Endodermal cell (in vitro differentiated cells): Measurements from ENCODE around the gene SLC6A11. TPM values are rescaled to one million over a fixed set of nuclear protein-coding genes. Genes with fewer than 3 reads are reported as not detected.

Source experiments
- DNase-seq: peaks from one replicate; pipeline ENCODE4 v3.0.0-alpha.2; 2017
- H3K27ac ChIP-seq: 2 replicates; pipeline ENCODE4 v1.5.1; 2013; ENCODE audit warnings: mild to moderate bottlenecking, low read depth, low read length, moderate library complexity
- H3K27me3 ChIP-seq: 2 replicates; pipeline ENCODE4 v1.6.1; 2013; ENCODE audit warnings: mild to moderate bottlenecking, low read length, moderate library complexity; ENCODE audit not compliant: insufficient read depth, control insufficient read depth, poor library complexity, severe bottlenecking
- H3K36me3 ChIP-seq: 2 replicates; pipeline ENCODE4 v1.7.0; 2013; ENCODE audit warnings: mild to moderate bottlenecking, low read length, moderate library complexity; ENCODE audit not compliant: control insufficient read depth, insufficient read depth
- H3K4me1 ChIP-seq: one replicate; pipeline ENCODE4 v1.7.0; 2013; ENCODE audit warnings: low read length; ENCODE audit not compliant: control insufficient read depth, insufficient read depth
- H3K4me3 ChIP-seq: 2 replicates; pipeline ENCODE4 v1.5.1; 2013; ENCODE audit warnings: mild to moderate bottlenecking, low read length, moderate library complexity
- H3K9ac ChIP-seq: 2 replicates; pipeline ENCODE4 v1.6.1; 2013; ENCODE audit warnings: mild to moderate bottlenecking, low read length, moderate library complexity; ENCODE audit not compliant: poor library complexity, severe bottlenecking; ENCODE audit errors: extremely low read depth
- H3K9me3 ChIP-seq: 2 replicates; pipeline ENCODE4 v1.6.1; 2013; ENCODE audit warnings: mild to moderate bottlenecking, low read length, moderate library complexity; ENCODE audit not compliant: control insufficient read depth
- H3K27ac Mint-ChIP-seq: 2 replicates; pipeline ENCODE4 v1.8.0; 2020; ENCODE audit warnings: mixed read lengths
- H3K27me3 Mint-ChIP-seq: 2 replicates; pipeline ENCODE4 v1.8.0; 2021; ENCODE audit warnings: mild to moderate bottlenecking, mixed read lengths; ENCODE audit not compliant: insufficient read depth
- H3K36me3 Mint-ChIP-seq: 2 replicates; pipeline ENCODE4 v1.8.0; 2020; ENCODE audit warnings: low read depth, mixed read lengths
- H3K4me1 Mint-ChIP-seq: 2 replicates; pipeline ENCODE4 v1.8.0; 2020; ENCODE audit warnings: mixed read lengths
- H3K4me3 Mint-ChIP-seq: 2 replicates; pipeline ENCODE4 v1.8.0; 2020; ENCODE audit warnings: mild to moderate bottlenecking, moderate library complexity, mixed read lengths
- H3K9me3 Mint-ChIP-seq: 2 replicates; pipeline ENCODE4 v1.8.0; 2020; ENCODE audit warnings: mild to moderate bottlenecking, mixed read lengths
- WGBS, 2 experiments: methylation state at CpG; one replicate each; pipeline versions ENCODE4 v1.1.5 to v1.1.7; 2013; ENCODE audit warnings: missing lambda C conversion rate in 2 of 2, mixed read lengths in 1 of 2; ENCODE audit not compliant: insufficient coverage in 1 of 2, insufficient read length in 1 of 2; 5-methylcytosine and 5-hydroxymethylcytosine counted together
- total RNA-seq, 2 donors: library from RNA; stranded (reverse); fragmentation: NEBNext Ultra II Directional in 1 of 2; extraction: Animal tissue kit (Norgen Biotek cat#: 25700) in 1 of 2; gene quantifications; 2 replicates in 1 of 2; 3 replicates in 1 of 2; pipeline ENCODE4 v1.2.1, GENCODE V29; 2021
- TF ChIP-seq, protein P1 (sequence below): fragments of 200-600 bp; sonication (generic); conservative IDR thresholded peaks from 2 replicates; pipeline ENCODE4 v1.5.0; 2021; ENCODE audit warnings: antibody characterized with exemption, mild to moderate bottlenecking

SLC6A11 gene
- total RNA-seq, 2 donors from 2014 or later = 0.27 to 0.73 TPM

DNA sequence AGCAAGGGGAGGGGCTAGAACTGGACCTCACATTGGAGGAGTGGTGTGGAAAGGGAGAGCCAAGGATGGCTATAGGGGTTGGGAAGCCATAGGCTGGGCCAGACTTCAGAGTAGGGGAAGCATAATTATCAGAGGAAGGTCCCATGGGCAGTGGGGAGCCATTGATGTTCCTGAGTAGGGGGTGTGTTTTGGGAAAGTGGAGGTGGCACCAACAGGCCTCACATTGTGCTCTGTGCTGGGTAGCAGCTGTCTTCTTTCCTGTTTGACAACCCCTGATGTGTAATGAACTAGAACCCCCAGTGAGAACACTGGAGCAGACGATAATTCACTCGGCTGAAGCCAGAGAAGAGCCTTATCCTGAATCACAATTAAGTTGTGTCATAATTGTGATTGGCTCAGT lies 41.2 kb downstream of the SLC6A11 start:
- H3K27me3 Mint-ChIP-seq = peaks cover 32% of the 10 kb centered on the region
- Histone ChIP-seq H3K27ac (no peak overlapping the region), H3K36me3 (no peaks in the 10 kb centered on the region), H3K9ac (no peak overlapping the region), H3K4me3 (no peak overlapping the region), H3K4me1 (no peaks in the 10 kb centered on the region), H3K9me3 (no peaks in the 10 kb centered on the region), H3K27me3 (peaks cover 29% of the 10 kb centered on the region)
- no peak overlapping the region for H3K4me3 Mint-ChIP-seq
- DNase-seq = no peak
- no peaks in the 10 kb centered on the region for H3K36me3 Mint-ChIP-seq
- no peaks in the 10 kb centered on the region for H3K4me1 Mint-ChIP-seq
- 70 to 73% methylated on average over 2 of the region's 2 CpGs for WGBS, 2 experiments
- TF ChIP-seq, protein P1, sequence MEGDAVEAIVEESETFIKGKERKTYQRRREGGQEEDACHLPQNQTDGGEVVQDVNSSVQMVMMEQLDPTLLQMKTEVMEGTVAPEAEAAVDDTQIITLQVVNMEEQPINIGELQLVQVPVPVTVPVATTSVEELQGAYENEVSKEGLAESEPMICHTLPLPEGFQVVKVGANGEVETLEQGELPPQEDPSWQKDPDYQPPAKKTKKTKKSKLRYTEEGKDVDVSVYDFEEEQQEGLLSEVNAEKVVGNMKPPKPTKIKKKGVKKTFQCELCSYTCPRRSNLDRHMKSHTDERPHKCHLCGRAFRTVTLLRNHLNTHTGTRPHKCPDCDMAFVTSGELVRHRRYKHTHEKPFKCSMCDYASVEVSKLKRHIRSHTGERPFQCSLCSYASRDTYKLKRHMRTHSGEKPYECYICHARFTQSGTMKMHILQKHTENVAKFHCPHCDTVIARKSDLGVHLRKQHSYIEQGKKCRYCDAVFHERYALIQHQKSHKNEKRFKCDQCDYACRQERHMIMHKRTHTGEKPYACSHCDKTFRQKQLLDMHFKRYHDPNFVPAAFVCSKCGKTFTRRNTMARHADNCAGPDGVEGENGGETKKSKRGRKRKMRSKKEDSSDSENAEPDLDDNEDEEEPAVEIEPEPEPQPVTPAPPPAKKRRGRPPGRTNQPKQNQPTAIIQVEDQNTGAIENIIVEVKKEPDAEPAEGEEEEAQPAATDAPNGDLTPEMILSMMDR = no peak
- no peak overlapping the region for H3K27ac Mint-ChIP-seq
- H3K9me3 Mint-ChIP-seq = no peaks in the 10 kb centered on the region

DNA sequence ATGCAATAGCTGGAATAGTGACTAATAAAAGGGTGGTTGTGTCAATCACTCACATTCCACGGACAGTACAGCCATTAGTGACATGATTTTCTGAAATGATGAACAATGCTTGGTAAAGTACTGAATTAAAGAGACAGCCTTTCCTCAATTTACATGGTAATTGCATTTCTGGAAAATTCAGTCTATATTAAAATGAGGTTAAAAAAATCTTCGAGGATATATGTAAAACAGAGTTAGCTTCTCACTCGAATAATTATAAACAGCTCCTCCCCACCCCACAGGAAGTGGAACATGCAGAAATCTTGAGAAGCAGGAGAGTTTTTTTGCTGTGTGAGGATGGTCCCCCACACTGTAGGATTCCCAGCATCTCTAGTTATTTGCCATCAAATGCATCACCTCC lies 42.1 kb downstream of the SLC6A11 start:
- Mint-ChIP-seq H3K27ac (no peak overlapping the region), H3K27me3 (peaks cover 36% of the 10 kb centered on the region), H3K4me1 (no peaks in the 10 kb centered on the region), H3K9me3 (no peaks in the 10 kb centered on the region), H3K36me3 (no peaks in the 10 kb centered on the region), H3K4me3 (no peak overlapping the region)
- no peak overlapping the region for H3K4me3 ChIP-seq
- DNase-seq = no peak
- H3K9ac ChIP-seq = no peak overlapping the region
- no peaks in the 10 kb centered on the region for H3K36me3 ChIP-seq
- no peaks in the 10 kb centered on the region for H3K9me3 ChIP-seq
- H3K27ac ChIP-seq = no peak overlapping the region
- H3K4me1 ChIP-seq = no peaks in the 10 kb centered on the region
- 99 to 100% methylated on average over 1 to 3 of the region's 3 CpGs for WGBS, 2 experiments
- peaks cover 37% of the 10 kb centered on the region for H3K27me3 ChIP-seq
- TF ChIP-seq, protein P1 = no peak

DNA sequence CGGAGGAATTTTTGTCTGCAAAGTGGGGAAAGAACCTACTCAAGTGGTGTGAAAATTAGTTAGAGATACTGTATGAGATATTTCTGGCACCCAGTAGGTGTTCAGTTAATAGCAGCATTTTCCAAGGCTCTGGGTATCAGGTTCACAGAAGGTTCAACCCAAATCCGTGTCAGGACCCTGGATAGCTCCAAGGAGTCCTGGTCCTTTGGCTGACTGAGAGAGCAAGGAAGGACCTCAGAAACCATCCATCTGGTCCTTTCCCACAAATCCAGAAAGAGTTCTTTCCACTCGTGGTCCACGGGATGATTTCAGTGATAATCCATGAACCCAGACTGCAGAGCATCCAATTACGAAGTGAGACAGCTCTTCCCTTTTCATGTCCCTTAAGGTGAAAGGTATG lies 51.4 kb downstream of the SLC6A11 start:
- peaks cover 64% of the 10 kb centered on the region for H3K27me3 Mint-ChIP-seq
- Histone ChIP-seq H3K9me3 (no peaks in the 10 kb centered on the region), H3K4me3 (no peak overlapping the region), H3K27me3 (peaks cover 49% of the 10 kb centered on the region), H3K4me1 (no peaks in the 10 kb centered on the region), H3K36me3 (no peaks in the 10 kb centered on the region), H3K9ac (no peak overlapping the region), H3K27ac (no peak overlapping the region)
- H3K27ac Mint-ChIP-seq = no peak overlapping the region
- H3K9me3 Mint-ChIP-seq = no peaks in the 10 kb centered on the region
- H3K4me3 Mint-ChIP-seq = no peak overlapping the region
- H3K36me3 Mint-ChIP-seq = no peaks in the 10 kb centered on the region
- 50 to 51% methylated on average over 5 of the region's 5 CpGs for WGBS, 2 experiments
- no peaks in the 10 kb centered on the region for H3K4me1 Mint-ChIP-seq
- peak; percentile 89 for DNase-seq
- TF ChIP-seq, protein P1 = no peak
